Fibroblast of lung (primary cell): ENCODE results near the gene PRM1. TPM values are rescaled to one million over a fixed set of nuclear protein-coding genes. Genes with fewer than 3 reads are reported as not detected.

Source experiments
- DNase-seq, 2 donors: peaks; one replicate each; pipeline versions ENCODE4 v3.0.0 to v3.0.0-alpha.2; 2010; ENCODE audit warnings: low read depth in 2 of 2
- H2AFZ ChIP-seq: 2 replicates; pipeline ENCODE4 v1.5.1; 2012; ENCODE audit warnings: low read length, control low read depth, inconsistent platforms
- H3K27ac ChIP-seq: 2 replicates; pipeline ENCODE4 v1.5.1; 2011; ENCODE audit warnings: low read length, control low read depth; ENCODE audit not compliant: insufficient read depth
- H3K27me3 ChIP-seq: 2 replicates; pipeline ENCODE4 v1.5.1; 2011; ENCODE audit warnings: mild to moderate bottlenecking, low read length; ENCODE audit not compliant: control insufficient read depth, insufficient read depth
- H3K36me3 ChIP-seq: 2 replicates; pipeline ENCODE4 v1.5.1; 2011; ENCODE audit warnings: low read length; ENCODE audit not compliant: control insufficient read depth, insufficient read depth
- H3K4me1 ChIP-seq: 2 replicates; pipeline ENCODE4 v1.5.1; 2011; ENCODE audit warnings: low read length; ENCODE audit not compliant: control insufficient read depth, insufficient read depth; ENCODE audit errors: extremely low read depth
- H3K4me2 ChIP-seq: 2 replicates; pipeline ENCODE4 v1.5.1; 2011; ENCODE audit warnings: low read length, control low read depth; ENCODE audit not compliant: insufficient read depth; ENCODE audit errors: extremely low read depth
- H3K4me3 ChIP-seq, 4 experiments: fragments of 200-600 bp in 1 of 4; sonication (generic) in 1 of 4; replicated peaks in 1 of 4; 2 replicates each; pipeline ENCODE4 v1.5.1; 2011 to 2016; ENCODE audit warnings: low read length in 4 of 4, low read depth in 3 of 4, mild to moderate bottlenecking in 3 of 4, control low read depth in 2 of 4, inconsistent platforms in 1 of 4, mixed read lengths in 1 of 4; ENCODE audit not compliant: insufficient read depth in 1 of 4; ENCODE audit errors: control extremely low read depth in 1 of 4
- H3K79me2 ChIP-seq: 2 replicates; pipeline ENCODE4 v1.5.1; 2012; ENCODE audit warnings: mild to moderate bottlenecking, low read length, inconsistent platforms; ENCODE audit not compliant: control insufficient read depth, insufficient read depth
- H3K9ac ChIP-seq: 2 replicates; pipeline ENCODE4 v1.5.1; 2011; ENCODE audit warnings: mild to moderate bottlenecking, low read length, control low read depth; ENCODE audit not compliant: insufficient read depth
- H3K9me3 ChIP-seq: 2 replicates; pipeline ENCODE4 v1.5.1; 2012; ENCODE audit warnings: low read depth, low read length; ENCODE audit not compliant: control insufficient read depth, insufficient read depth
- H4K20me1 ChIP-seq: 2 replicates; pipeline ENCODE4 v1.5.1; 2011; ENCODE audit warnings: low read length; ENCODE audit not compliant: control insufficient read depth, insufficient read depth; ENCODE audit errors: extremely low read depth
- EZH2 ChIP-seq: IDR thresholded peaks from 2 replicates; pipeline ENCODE4 v1.5.1; 2012; ENCODE audit warnings: low read length, control low read depth, mild to moderate bottlenecking; ENCODE audit errors: missing control alignments
- polyA plus RNA-seq, 2 donors: library from polyadenylated mRNA; depleted of rRNA in 1 of 2; stranded (reverse) in 1 of 2; unstranded in 1 of 2; fragments of >200 nt; gene quantifications; 2 replicates each; pipeline ENCODE4 v1.2.1, GENCODE V29; 2011 to 2012; ENCODE audit warnings: missing spikeins in 1 of 2
- total RNA-seq: library from RNA; depleted of rRNA; stranded (reverse); fragments of >200 nt; gene quantifications from 2 replicates; pipeline ENCODE4 v1.2.1, GENCODE V29; 2014
- TF ChIP-seq, protein P1 (sequence below), 2 donors: IDR thresholded peaks in 1 of 2; conservative IDR thresholded peaks in 1 of 2; 1 replicate in 1 of 2; 2 replicates in 1 of 2; pipeline ENCODE4 v1.5.1; 2011 to 2012; ENCODE audit warnings: low read length in 2 of 2, control low read depth in 1 of 2, inconsistent platforms in 1 of 2, low read depth in 1 of 2, mild to moderate bottlenecking in 1 of 2

Gene PRM1
- total and polyA plus RNA-seq, 2 donors (not counting 1 experiment from before 2014, with no cell fraction given), result not detected

DNA sequence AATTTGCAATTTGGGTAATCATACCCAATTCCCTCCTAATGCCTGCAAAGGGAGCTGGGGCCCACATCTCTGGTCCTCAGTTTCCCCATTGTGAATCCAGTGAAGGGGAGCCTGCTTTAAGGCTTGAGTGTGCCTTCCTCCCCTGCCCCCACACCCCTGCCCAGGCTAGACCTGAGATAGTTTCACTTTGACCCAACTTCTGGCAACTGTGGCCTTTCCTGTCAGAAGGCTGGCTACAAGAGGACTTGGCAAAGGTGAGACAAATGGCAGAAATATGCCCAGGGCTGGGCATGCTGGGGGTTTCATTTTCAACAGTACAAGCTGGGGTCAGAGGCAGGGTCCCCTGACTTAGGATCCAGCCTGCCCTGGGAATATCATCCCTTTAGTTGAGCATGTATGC is 35.1 kb downstream of the PRM1 start:
- TF ChIP-seq EZH2, result no peak
- TF ChIP-seq, protein P1, sequence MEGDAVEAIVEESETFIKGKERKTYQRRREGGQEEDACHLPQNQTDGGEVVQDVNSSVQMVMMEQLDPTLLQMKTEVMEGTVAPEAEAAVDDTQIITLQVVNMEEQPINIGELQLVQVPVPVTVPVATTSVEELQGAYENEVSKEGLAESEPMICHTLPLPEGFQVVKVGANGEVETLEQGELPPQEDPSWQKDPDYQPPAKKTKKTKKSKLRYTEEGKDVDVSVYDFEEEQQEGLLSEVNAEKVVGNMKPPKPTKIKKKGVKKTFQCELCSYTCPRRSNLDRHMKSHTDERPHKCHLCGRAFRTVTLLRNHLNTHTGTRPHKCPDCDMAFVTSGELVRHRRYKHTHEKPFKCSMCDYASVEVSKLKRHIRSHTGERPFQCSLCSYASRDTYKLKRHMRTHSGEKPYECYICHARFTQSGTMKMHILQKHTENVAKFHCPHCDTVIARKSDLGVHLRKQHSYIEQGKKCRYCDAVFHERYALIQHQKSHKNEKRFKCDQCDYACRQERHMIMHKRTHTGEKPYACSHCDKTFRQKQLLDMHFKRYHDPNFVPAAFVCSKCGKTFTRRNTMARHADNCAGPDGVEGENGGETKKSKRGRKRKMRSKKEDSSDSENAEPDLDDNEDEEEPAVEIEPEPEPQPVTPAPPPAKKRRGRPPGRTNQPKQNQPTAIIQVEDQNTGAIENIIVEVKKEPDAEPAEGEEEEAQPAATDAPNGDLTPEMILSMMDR (conservative IDR thresholded peaks at IDR 0.05 in 1 of 2, IDR thresholded peaks at IDR 0.05 in 1 of 2; ENCODE audit: low read depth in 1 of 2, low read length in 2 of 2), result no peak

DNA sequence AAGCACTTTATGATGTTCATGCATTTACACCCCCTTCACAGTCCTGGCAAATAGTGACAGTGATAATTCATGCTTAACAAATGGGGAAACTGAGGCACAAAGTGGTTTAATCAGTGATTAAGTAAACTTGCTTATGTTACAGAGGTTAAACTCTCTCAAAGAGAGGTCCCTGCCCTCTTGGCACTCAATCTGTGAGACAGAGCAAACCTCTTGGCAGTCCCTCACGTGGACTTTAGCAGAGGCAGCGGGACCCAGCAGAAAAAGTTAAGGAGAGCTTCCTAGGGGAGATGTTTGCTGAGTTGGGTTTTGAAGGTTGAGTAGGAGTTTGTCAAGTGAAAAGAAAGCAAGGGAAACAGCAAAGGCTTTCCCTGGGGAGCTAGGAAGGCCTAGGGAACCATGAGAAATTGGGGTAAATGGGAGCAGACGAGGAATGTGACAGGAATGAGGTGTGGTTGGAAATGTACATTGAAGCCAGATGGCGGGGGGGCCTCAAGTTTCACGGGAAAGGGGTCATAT is 35.9 kb downstream of the PRM1 start:
- no peak overlapping the region for H3K27ac ChIP-seq
- H3K36me3 ChIP-seq, result no peaks in the 10 kb centered on the region
- H3K79me2 ChIP-seq, result no peaks in the 10 kb centered on the region
- TF ChIP-seq EZH2, result no peak
- TF ChIP-seq, protein P1 (conservative IDR thresholded peaks at IDR 0.05 in 1 of 2, IDR thresholded peaks at IDR 0.05 in 1 of 2; ENCODE audit: low read depth in 1 of 2, low read length in 2 of 2), result no peak
- H3K9ac ChIP-seq, result no peak overlapping the region
- no peak overlapping the region for H3K4me2 ChIP-seq
- H3K4me3 ChIP-seq, result no peak overlapping the region
- no peak overlapping the region for H2AFZ ChIP-seq
- H3K27me3 ChIP-seq, result peaks cover 3% of the 10 kb centered on the region
- H3K9me3 ChIP-seq, result no peaks in the 10 kb centered on the region
- H3K4me1 ChIP-seq, result no peaks in the 10 kb centered on the region
- no peaks in the 10 kb centered on the region for H4K20me1 ChIP-seq
- DNase-seq, result no peak

More for the DNA sequence above, 35.1 kb downstream of the PRM1 start:
- no peaks in the 10 kb centered on the region for H3K36me3 ChIP-seq
- H3K4me2 ChIP-seq, result no peak overlapping the region
- no peak for DNase-seq
- no peak overlapping the region for H3K9ac ChIP-seq
- no peak overlapping the region for H3K4me3 ChIP-seq
- peaks cover 3% of the 10 kb centered on the region for H3K27me3 ChIP-seq
- H4K20me1 ChIP-seq, result no peaks in the 10 kb centered on the region
- H3K9me3 ChIP-seq, result no peaks in the 10 kb centered on the region
- H2AFZ ChIP-seq, result no peak overlapping the region
- no peaks in the 10 kb centered on the region for H3K79me2 ChIP-seq
- H3K27ac ChIP-seq, result no peak overlapping the region
- no peaks in the 10 kb centered on the region for H3K4me1 ChIP-seq

DNA sequence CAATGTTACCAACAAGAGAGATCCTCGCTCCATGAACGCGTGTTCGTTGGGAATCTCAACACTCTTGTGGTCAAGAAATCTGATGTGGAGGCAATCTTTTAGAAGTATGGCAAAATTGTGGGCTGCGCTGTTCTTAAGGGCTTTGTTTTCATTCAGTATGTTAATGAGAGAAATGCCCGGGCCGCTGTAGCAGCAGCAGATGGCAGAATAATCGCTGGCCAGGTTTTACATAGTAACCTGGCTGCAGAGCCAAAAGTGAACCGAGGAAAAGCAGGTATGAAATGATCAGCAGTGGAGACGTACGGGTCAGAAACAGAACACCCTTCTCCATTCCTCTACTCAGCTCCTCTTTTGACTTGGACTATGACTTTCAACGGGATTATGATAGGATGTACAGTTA is 38.5 kb downstream of the PRM1 start:
- Histone ChIP-seq H3K79me2 (no peaks in the 10 kb centered on the region), H3K27me3 (peaks cover 3% of the 10 kb centered on the region), H3K4me3 (no peak overlapping the region), H2AFZ (no peak overlapping the region), H3K36me3 (no peaks in the 10 kb centered on the region), H3K27ac (no peak overlapping the region), H4K20me1 (no peaks in the 10 kb centered on the region), H3K9me3 (no peaks in the 10 kb centered on the region), H3K4me2 (no peak overlapping the region), H3K4me1 (no peaks in the 10 kb centered on the region), H3K9ac (no peak overlapping the region)
- no peak for TF ChIP-seq EZH2
- TF ChIP-seq, protein P1 (conservative IDR thresholded peaks at IDR 0.05 in 1 of 2, IDR thresholded peaks at IDR 0.05 in 1 of 2; ENCODE audit: low read depth in 1 of 2, low read length in 2 of 2), result no peak
- DNase-seq, result no peak
